K562 (cell line): ENCODE measurements around the gene TAF12. TPM values are rescaled to one million over a fixed set of nuclear protein-coding genes. Genes with fewer than 3 reads are reported as not detected.

Experiments
- BCLAF1 ChIP-seq, 2 experiments: fragments of 450-650 bp in 1 of 2; IDR thresholded peaks; 2 replicates each; pipeline ENCODE4 v1.6.1; 2011 to 2017; ENCODE audit warnings: low read depth in 2 of 2, antibody characterized with exemption in 1 of 2, borderline replicate concordance in 1 of 2, low read length in 1 of 2, mild to moderate bottlenecking in 1 of 2, mixed read lengths in 1 of 2; ENCODE audit not compliant: control insufficient read depth in 1 of 2
- BMI1 ChIP-seq: fragments of 150-350 bp; IDR thresholded peaks from 2 replicates; pipeline ENCODE4 v1.6.1; 2014; ENCODE audit warnings: low read length
- DACH1 ChIP-seq: fragments of 450-650 bp; IDR thresholded peaks from 2 replicates; pipeline ENCODE4 v1.6.1; 2018; ENCODE audit not compliant: partially characterized antibody
- E2F3 ChIP-seq: fragments of 250-450 bp; sonication (Bioruptor Pico); IDR thresholded peaks from 2 replicates; pipeline ENCODE4 v1.4.0; 2020; ENCODE audit warnings: mild to moderate bottlenecking
- ETS2 ChIP-seq: IDR thresholded peaks from 2 replicates; pipeline ENCODE4 v1.6.1; 2016; ENCODE audit warnings: borderline replicate concordance, missing genetic modification characterization, mild to moderate bottlenecking, moderate library complexity, missing compliant biosample characterization; ENCODE audit not compliant: poor library complexity, severe bottlenecking
- ETV5 ChIP-seq: sonication (generic); formaldehyde crosslinking; IDR thresholded peaks from 2 replicates; pipeline ENCODE4 v1.4.0; 2020; ENCODE audit warnings: low read depth, mild to moderate bottlenecking, missing genetic modification reagents
- EWSR1 ChIP-seq: fragments of 450-650 bp; IDR thresholded peaks from 2 replicates; pipeline ENCODE4 v1.6.1; 2018; ENCODE audit warnings: borderline replicate concordance, mild to moderate bottlenecking, low read depth, moderate library complexity; ENCODE audit not compliant: partially characterized antibody
- FOXM1 ChIP-seq, 2 experiments: fragments of 450-650 bp in 1 of 2; sonication (generic) in 1 of 2; formaldehyde crosslinking in 1 of 2; IDR thresholded peaks; 2 replicates each; pipeline versions ENCODE4 v1.6.1 to v1.9.0; 2017 to 2022; ENCODE audit warnings: low read depth in 2 of 2, mild to moderate bottlenecking in 2 of 2, missing genetic modification reagents in 1 of 2, moderate library complexity in 1 of 2
- GATAD2B ChIP-seq: fragments of 450-650 bp; IDR thresholded peaks from 2 replicates; pipeline ENCODE4 v1.6.1; 2017; ENCODE audit warnings: mild to moderate bottlenecking, borderline replicate concordance
- HNRNPUL1 ChIP-seq: fragments of 200-400 bp; formaldehyde crosslinking; IDR thresholded peaks from 2 replicates; pipeline ENCODE4 v1.6.1; 2017; ENCODE audit warnings: low read length
- NONO ChIP-seq, 2 experiments: fragments of 200-400 bp in 1 of 2; fragments of 450-650 bp in 1 of 2; formaldehyde crosslinking in 1 of 2; IDR thresholded peaks; 2 replicates each; pipeline ENCODE4 v1.6.1; 2017; ENCODE audit warnings: low read depth in 2 of 2, mild to moderate bottlenecking in 2 of 2, moderate library complexity in 2 of 2, low read length in 1 of 2
- NR4A1 ChIP-seq, 2 experiments: fragments of 250-450 bp in 1 of 2; fragments of 450-650 bp in 1 of 2; sonication (Bioruptor Pico) in 1 of 2; IDR thresholded peaks; 2 replicates each; pipeline versions ENCODE4 v1.4.0 to v1.6.1; 2016 to 2020; ENCODE audit warnings: mild to moderate bottlenecking in 2 of 2, missing compliant biosample characterization in 1 of 2, missing genetic modification characterization in 1 of 2, moderate library complexity in 1 of 2
- SNIP1 ChIP-seq: fragments of 450-650 bp; IDR thresholded peaks from 2 replicates; pipeline ENCODE4 v1.7.1; 2017; ENCODE audit warnings: low read depth, mild to moderate bottlenecking
- STAG1 ChIP-seq: sonication (generic); formaldehyde crosslinking; IDR thresholded peaks from 2 replicates; pipeline ENCODE4 v1.5.0; 2020; ENCODE audit warnings: missing genetic modification reagents, borderline replicate concordance
- ZNF239 ChIP-seq: fragments of 250-450 bp; sonication (Bioruptor Pico); IDR thresholded peaks from 2 replicates; pipeline ENCODE4 v1.4.0; 2020; ENCODE audit warnings: mild to moderate bottlenecking
- ZNF24 ChIP-seq: fragments of 450-650 bp; IDR thresholded peaks from 2 replicates; pipeline ENCODE4 v1.6.1; 2016
- ZNF551 ChIP-seq: fragments of 250-450 bp; sonication (Bioruptor Pico); IDR thresholded peaks from 2 replicates; pipeline ENCODE4 v1.5.0; 2021; ENCODE audit warnings: mild to moderate bottlenecking, moderate library complexity
- ZNF75A ChIP-seq: fragments of 450-650 bp; formaldehyde crosslinking; IDR thresholded peaks from 2 replicates; pipeline ENCODE4 v1.4.0; 2020; ENCODE audit warnings: mild to moderate bottlenecking
- ZNF780A ChIP-seq: fragments of 250-450 bp; sonication (Bioruptor Pico); IDR thresholded peaks from 2 replicates; pipeline ENCODE4 v1.5.0; 2021; ENCODE audit warnings: mild to moderate bottlenecking
- ZZZ3 ChIP-seq: fragments of 450-650 bp; IDR thresholded peaks from 2 replicates; pipeline ENCODE4 v1.6.1; 2016; ENCODE audit warnings: antibody characterized with exemption, mild to moderate bottlenecking, moderate library complexity
- polyA plus RNA-seq, 8 experiments: library from polyadenylated mRNA; depleted of rRNA in 4 of 8; stranded (reverse) in 5 of 8; unstranded in 3 of 8; fragments of >200 nt; fragmentation: Nextera tagmentation in 2 of 8; fragmentation: Illumina TruSeq in 1 of 8; extraction: Ambion mirVana in 2 of 8; extraction: Trizol in 1 of 8; gene quantifications; 2 replicates each; pipeline versions ENCODE4 v1.2.1 to v1.2.3, GENCODE V29; 2011 to 2014; ENCODE audit warnings: inconsistent platforms in 1 of 8, missing spikeins in 1 of 8
- total RNA-seq, 7 experiments: library from RNA; depleted of rRNA in 6 of 7; stranded (reverse); fragments of >200 nt in 6 of 7; fragmentation: Illumina TruSeq in 2 of 7; extraction: Trizol in 2 of 7; gene quantifications; 2 replicates each; pipeline versions ENCODE4 v1.2.1 to v1.2.3, GENCODE V29; 2011 to 2021; ENCODE audit warnings: low replicate concordance in 1 of 7
- TF ChIP-seq, protein P1 (sequence below): IDR thresholded peaks from 2 replicates; pipeline ENCODE4 v1.6.1; 2012; ENCODE audit warnings: low read depth, low read length, improper control_type of control experiment, borderline replicate concordance
- TF ChIP-seq, protein P2 (sequence below): fragments of 450-650 bp; formaldehyde crosslinking; conservative IDR thresholded peaks from 2 replicates; pipeline ENCODE4 v1.4.0; 2022; ENCODE audit warnings: mild to moderate bottlenecking, missing genetic modification characterization

Gene TAF12
- total and polyA plus RNA-seq, 9 of the 15 experiments (the other 6 are each of a cell fraction or from before 2014, with no cell fraction given) = 31.6 to 89.0 (median 50.5) TPM

DNA sequence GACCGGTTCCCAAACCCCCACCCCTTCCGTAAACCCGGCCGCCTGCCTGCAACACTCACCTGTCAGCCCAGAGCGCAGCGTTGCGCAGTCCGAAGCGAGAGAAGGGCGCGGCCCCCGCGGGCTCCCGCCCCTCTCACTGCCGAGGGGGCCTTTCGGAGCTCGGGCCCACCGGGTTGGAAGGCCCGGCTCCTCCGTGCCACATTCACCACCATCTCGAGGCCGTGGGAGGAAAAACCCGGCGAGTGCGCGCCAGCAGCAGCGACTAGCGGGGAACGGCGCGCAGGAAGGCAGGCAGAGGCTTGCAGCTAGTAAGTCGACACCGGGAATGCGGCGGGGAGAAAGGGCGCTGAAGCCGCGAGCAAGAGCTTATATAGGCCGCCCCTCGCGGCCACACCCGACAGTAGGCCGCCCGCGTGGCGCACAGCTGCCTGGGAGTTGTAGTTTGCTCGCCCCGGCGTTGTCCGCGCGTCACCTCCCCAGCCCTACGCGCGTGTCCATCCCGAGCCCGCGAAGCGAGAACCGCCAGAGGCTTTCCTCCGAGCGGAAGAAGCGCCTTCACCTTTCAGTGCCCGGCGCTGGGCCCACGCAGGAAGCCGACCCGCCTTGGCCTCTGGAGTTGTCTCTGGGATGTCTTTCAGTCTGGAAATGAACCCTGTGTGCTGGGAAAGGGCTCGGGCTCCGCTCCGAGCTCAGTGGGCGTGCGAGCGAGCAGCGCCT, 61.2 kb downstream of the TAF12 start (continued):
- TF ChIP-seq ZNF239 (CRISPR knock-in tag) (no peak), ETV5 (CRISPR knock-in tag) (peak; percentile 80), STAG1 (no peak), DACH1 (no peak), ZNF551 (CRISPR knock-in tag) (no peak), E2F3 (peak; percentile 80), ZNF780A (CRISPR knock-in tag) (no peak), EWSR1 (no peak), ZZZ3 (no peak), ETS2 (tag) (no peak), NR4A1 (CRISPR knock-in tag; IDR thresholded peaks at IDR 0.05) (no peak), NR4A1 (tag; IDR thresholded peaks at IDR 0.05) (no peak; the same call in none of the 2 replicates), HNRNPUL1 (no peak), BCLAF1 (IDR thresholded peaks at IDR 0.05; ENCODE audit: borderline replicate concordance in 1 of 2, control insufficient read depth in 1 of 2, low read depth in 2 of 2, low read length in 1 of 2) (peak in 1 of 2 experiments; percentile 28; a peak in 1 of 4 replicates), GATAD2B (no peak; the same call in 1 of the 2 replicates), FOXM1 (IDR thresholded peaks at IDR 0.05; ENCODE audit: low read depth) (no peak), FOXM1 (CRISPR knock-in tag; IDR thresholded peaks at IDR 0.05; ENCODE audit: low read depth) (peak; percentile 42; the same call in 1 of the 2 replicates), SNIP1 (peak; percentile 25; the same call in 1 of the 2 replicates), NONO (IDR thresholded peaks at IDR 0.05; ENCODE audit: low read depth in 2 of 2, low read length in 1 of 2) (peak; percentile 90 to 100), ZNF24 (peak; percentile 67), ZNF75A (no peak), BMI1 (no peak)
- TF ChIP-seq, protein P1, sequence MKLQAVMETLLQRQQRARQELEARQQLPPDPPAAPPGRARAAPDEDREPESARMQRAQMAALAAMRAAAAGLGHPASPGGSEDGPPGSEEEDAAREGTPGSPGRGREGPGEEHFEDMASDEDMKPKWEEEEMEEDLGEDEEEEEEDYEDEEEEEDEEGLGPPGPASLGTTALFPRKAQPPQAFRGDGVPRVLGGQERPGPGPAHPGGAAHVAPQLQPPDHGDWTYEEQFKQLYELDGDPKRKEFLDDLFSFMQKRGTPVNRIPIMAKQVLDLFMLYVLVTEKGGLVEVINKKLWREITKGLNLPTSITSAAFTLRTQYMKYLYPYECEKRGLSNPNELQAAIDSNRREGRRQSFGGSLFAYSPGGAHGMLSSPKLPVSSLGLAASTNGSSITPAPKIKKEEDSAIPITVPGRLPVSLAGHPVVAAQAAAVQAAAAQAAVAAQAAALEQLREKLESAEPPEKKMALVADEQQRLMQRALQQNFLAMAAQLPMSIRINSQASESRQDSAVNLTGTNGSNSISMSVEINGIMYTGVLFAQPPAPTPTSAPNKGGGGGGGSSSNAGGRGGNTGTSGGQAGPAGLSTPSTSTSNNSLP = peak; percentile 15; the same call in 1 of the 2 replicates
- TF ChIP-seq, protein P2, sequence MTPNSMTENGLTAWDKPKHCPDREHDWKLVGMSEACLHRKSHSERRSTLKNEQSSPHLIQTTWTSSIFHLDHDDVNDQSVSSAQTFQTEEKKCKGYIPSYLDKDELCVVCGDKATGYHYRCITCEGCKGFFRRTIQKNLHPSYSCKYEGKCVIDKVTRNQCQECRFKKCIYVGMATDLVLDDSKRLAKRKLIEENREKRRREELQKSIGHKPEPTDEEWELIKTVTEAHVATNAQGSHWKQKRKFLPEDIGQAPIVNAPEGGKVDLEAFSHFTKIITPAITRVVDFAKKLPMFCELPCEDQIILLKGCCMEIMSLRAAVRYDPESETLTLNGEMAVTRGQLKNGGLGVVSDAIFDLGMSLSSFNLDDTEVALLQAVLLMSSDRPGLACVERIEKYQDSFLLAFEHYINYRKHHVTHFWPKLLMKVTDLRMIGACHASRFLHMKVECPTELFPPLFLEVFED (CRISPR knock-in tag) = peak; percentile 91
